Keratinocyte (primary cell): ENCODE data around the gene CTNNA2. TPM values are rescaled to one million over a fixed set of nuclear protein-coding genes. Genes with fewer than 3 reads are reported as not detected.

ENCODE experiments used
- DNase-seq: peaks from one replicate; pipeline ENCODE4 v3.0.0-alpha.2; 2011; ENCODE audit warnings: low read depth, missing footprints, low spot score
- FAIRE-seq: peaks from 2 replicates; lab custom pipeline; 2011; peaks lifted over from hg19 to GRCh38; lab: Jason Lieb, UNC
- H2AFZ ChIP-seq: 2 replicates; pipeline ENCODE4 v1.6.0; 2012; ENCODE audit warnings: low read length, control low read depth, inconsistent platforms; ENCODE audit not compliant: control insufficient read depth
- H3K27ac ChIP-seq: 2 replicates; pipeline ENCODE4 v1.5.1; 2011; ENCODE audit warnings: low read length; ENCODE audit not compliant: control insufficient read depth, insufficient read depth
- H3K27me3 ChIP-seq: 3 replicates; pipeline ENCODE4 v1.6.0; 2011; ENCODE audit warnings: low read length; ENCODE audit not compliant: control insufficient read depth, insufficient read depth; ENCODE audit errors: extremely low read depth
- H3K36me3 ChIP-seq, 2 experiments: 2 replicates in 1 of 2; 3 replicates in 1 of 2; pipeline ENCODE4 v1.5.1; 2011; ENCODE audit warnings: low read length in 2 of 2, mild to moderate bottlenecking in 1 of 2; ENCODE audit not compliant: control insufficient read depth in 2 of 2, insufficient read depth in 2 of 2; ENCODE audit errors: extremely low read depth in 1 of 2
- H3K4me1 ChIP-seq: 3 replicates; pipeline ENCODE4 v1.5.1; 2011; ENCODE audit warnings: low read length; ENCODE audit not compliant: control insufficient read depth, insufficient read depth; ENCODE audit errors: extremely low read depth
- H3K4me2 ChIP-seq: 3 replicates; pipeline ENCODE4 v1.6.0; 2011; ENCODE audit warnings: low read depth, low read length; ENCODE audit not compliant: control insufficient read depth, insufficient read depth; ENCODE audit errors: extremely low read depth
- H3K4me3 ChIP-seq, 3 experiments: fragments of 200-600 bp in 1 of 3; sonication (generic) in 1 of 3; 2 replicates in 2 of 3; 3 replicates in 1 of 3; pipeline ENCODE4 v1.5.1; 2011 to 2016; ENCODE audit warnings: low read length in 3 of 3, mild to moderate bottlenecking in 3 of 3, control low read depth in 2 of 3, inconsistent platforms in 1 of 3, low read depth in 1 of 3, mixed read lengths in 1 of 3, mixed run types in 1 of 3, moderate library complexity in 1 of 3; ENCODE audit not compliant: control insufficient read depth in 2 of 3, insufficient read depth in 2 of 3; ENCODE audit errors: extremely low read depth in 1 of 3
- H3K79me2 ChIP-seq: 2 replicates; pipeline ENCODE4 v1.6.0; 2012; ENCODE audit warnings: low read length; ENCODE audit not compliant: control insufficient read depth, insufficient read depth
- H3K9ac ChIP-seq: 3 replicates; pipeline ENCODE4 v1.6.0; 2011; ENCODE audit warnings: low read length; ENCODE audit not compliant: control insufficient read depth, insufficient read depth; ENCODE audit errors: extremely low read depth
- H3K9me1 ChIP-seq: 3 replicates; pipeline ENCODE4 v1.6.0; 2011; ENCODE audit warnings: low read length; ENCODE audit not compliant: control insufficient read depth, insufficient read depth; ENCODE audit errors: extremely low read depth
- H3K9me3 ChIP-seq: 2 replicates; pipeline ENCODE4 v1.5.1; 2012; ENCODE audit warnings: low read depth, low read length; ENCODE audit not compliant: control insufficient read depth
- H4K20me1 ChIP-seq: 3 replicates; pipeline ENCODE4 v1.6.0; 2011; ENCODE audit warnings: low read length; ENCODE audit not compliant: control insufficient read depth, insufficient read depth; ENCODE audit errors: extremely low read depth
- EZH2 ChIP-seq: IDR thresholded peaks from one replicate; pipeline ENCODE4 v1.6.1; 2012; ENCODE audit warnings: inconsistent platforms, mild to moderate bottlenecking, low read length, moderate library complexity
- dilution Hi-C: fragments of 300-500 bp; cut with MboI; formaldehyde crosslinking; loops from one replicate; pipeline ENCODE4 v1.7.0; 2020; ENCODE audit warnings: low sequenced_read_pairs; ENCODE audit not compliant: extremely low pct_ligation_motif_present
- polyA plus RNA-seq, 5 experiments: library from polyadenylated mRNA; depleted of rRNA in 3 of 5; stranded (reverse) in 3 of 5; stranded (forward) in 1 of 5; unstranded in 1 of 5; fragments of >200 nt; gene quantifications; 1 replicate in 1 of 5; 2 replicates in 3 of 5; 3 replicates in 1 of 5; pipeline versions ENCODE4 v1.2.1 to v1.2.3, GENCODE V29; 2011 to 2012; ENCODE audit warnings: missing spikeins in 2 of 5, low read depth in 1 of 5, low replicate concordance in 1 of 5
- TF ChIP-seq, protein P1 (sequence below), 3 experiments: IDR thresholded peaks in 1 of 3; conservative IDR thresholded peaks in 1 of 3; optimal IDR thresholded peaks in 1 of 3; 2 replicates in 2 of 3; 3 replicates in 1 of 3; pipeline versions ENCODE3 to v1.5.1; 2011; ENCODE audit warnings: low read length in 3 of 3, mild to moderate bottlenecking in 3 of 3, moderate library complexity in 2 of 3, control low read depth in 1 of 3, inconsistent platforms in 1 of 3; ENCODE audit not compliant: insufficient read depth in 2 of 3; ENCODE audit errors: extremely low read depth in 1 of 3

CTNNA2 gene
- polyA plus RNA-seq, 1 donor (not counting 4 experiments of a cell fraction or from before 2014, with no cell fraction given), result not detected

DNA sequence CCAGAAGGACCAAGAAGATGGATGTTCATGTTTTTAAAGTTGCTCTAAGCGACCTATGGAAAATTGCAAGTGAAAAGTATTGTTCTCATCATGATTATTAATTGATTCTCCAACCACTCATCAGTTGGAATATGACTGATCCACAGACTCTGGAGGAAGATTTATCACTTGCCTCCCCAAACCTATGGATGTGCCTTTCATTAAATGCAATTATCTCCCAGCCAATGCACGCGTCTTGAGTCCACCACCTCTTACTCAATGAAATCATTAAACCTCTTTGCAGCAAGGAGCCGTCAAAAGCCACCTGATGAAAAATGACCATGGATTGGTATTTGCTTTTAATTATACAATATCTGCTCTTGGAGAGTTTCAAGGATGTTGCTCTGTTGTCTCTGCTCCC lies 626.1 kb downstream of the CTNNA2 start:
- Histone ChIP-seq H3K79me2 (no peaks in the 10 kb centered on the region), H3K4me3 (no peak overlapping the region), H3K9ac (no peak overlapping the region), H3K9me3 (no peaks in the 10 kb centered on the region), H3K9me1 (no peaks in the 10 kb centered on the region), H3K4me1 (no peaks in the 10 kb centered on the region), H3K27ac (no peak overlapping the region), H4K20me1 (no peaks in the 10 kb centered on the region), H3K27me3 (no peaks in the 10 kb centered on the region), H3K36me3 (no peaks in the 10 kb centered on the region), H3K4me2 (no peak overlapping the region), H2AFZ (no peak overlapping the region)
- TF ChIP-seq EZH2, result no peak
- TF ChIP-seq, protein P1, sequence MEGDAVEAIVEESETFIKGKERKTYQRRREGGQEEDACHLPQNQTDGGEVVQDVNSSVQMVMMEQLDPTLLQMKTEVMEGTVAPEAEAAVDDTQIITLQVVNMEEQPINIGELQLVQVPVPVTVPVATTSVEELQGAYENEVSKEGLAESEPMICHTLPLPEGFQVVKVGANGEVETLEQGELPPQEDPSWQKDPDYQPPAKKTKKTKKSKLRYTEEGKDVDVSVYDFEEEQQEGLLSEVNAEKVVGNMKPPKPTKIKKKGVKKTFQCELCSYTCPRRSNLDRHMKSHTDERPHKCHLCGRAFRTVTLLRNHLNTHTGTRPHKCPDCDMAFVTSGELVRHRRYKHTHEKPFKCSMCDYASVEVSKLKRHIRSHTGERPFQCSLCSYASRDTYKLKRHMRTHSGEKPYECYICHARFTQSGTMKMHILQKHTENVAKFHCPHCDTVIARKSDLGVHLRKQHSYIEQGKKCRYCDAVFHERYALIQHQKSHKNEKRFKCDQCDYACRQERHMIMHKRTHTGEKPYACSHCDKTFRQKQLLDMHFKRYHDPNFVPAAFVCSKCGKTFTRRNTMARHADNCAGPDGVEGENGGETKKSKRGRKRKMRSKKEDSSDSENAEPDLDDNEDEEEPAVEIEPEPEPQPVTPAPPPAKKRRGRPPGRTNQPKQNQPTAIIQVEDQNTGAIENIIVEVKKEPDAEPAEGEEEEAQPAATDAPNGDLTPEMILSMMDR (optimal IDR thresholded peaks at IDR 0.05 in 1 of 3, IDR thresholded peaks at IDR 0.05 in 1 of 3, conservative IDR thresholded peaks at IDR 0.05 in 1 of 3; ENCODE audit: extremely low read depth in 1 of 3, insufficient read depth in 2 of 3, low read length in 3 of 3), result no peak
- dilution Hi-C loops, result no loop called here
- DNase-seq (no peak), FAIRE-seq (no peak)

DNA sequence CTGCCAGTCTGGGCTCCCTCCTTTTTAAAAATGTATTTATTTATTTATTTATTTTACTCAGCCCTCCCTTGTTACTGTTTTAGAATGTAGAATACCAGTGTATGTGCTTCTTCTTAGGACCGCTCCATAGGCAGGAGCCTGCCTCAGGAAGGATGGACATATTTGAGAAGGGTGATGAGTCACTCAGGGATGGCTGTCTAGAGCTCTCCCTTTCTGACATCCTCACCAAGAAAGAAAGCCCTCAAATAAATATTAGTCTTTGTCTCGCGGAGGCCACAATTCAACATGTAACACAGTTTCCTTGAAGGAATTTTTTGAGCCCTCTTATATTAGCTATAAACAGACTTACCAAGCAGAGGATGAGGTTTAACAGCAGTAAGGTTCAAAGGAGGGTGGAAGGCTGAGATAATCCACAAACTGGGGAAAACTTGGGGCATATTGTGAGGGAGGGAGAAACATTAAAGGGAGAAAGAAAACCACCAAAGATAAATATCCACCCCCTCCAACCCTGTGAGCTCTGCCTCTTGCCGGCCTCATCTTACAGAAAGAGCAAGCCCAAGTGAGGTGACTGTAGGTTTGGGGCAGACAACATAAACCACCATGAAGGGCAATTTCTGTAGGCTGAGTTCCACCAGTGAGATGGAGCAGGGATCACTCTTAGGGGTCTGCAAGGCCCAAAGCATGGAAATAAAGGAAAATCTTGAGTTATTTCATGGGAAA lies 628.3 kb downstream of the CTNNA2 start:
- no peak overlapping the region for H3K4me3 ChIP-seq
- H3K27me3 ChIP-seq, result no peaks in the 10 kb centered on the region
- dilution Hi-C loops, result no loop called here
- DNase-seq (no peak), FAIRE-seq (no peak)
- H3K79me2 ChIP-seq, result no peaks in the 10 kb centered on the region
- no peak overlapping the region for H3K4me2 ChIP-seq
- no peak overlapping the region for H2AFZ ChIP-seq
- H3K9me3 ChIP-seq, result no peaks in the 10 kb centered on the region
- no peaks in the 10 kb centered on the region for H3K36me3 ChIP-seq
- H4K20me1 ChIP-seq, result no peaks in the 10 kb centered on the region
- H3K9me1 ChIP-seq, result no peaks in the 10 kb centered on the region
- no peak overlapping the region for H3K9ac ChIP-seq
- no peak for TF ChIP-seq EZH2
- TF ChIP-seq, protein P1 (optimal IDR thresholded peaks at IDR 0.05 in 1 of 3, IDR thresholded peaks at IDR 0.05 in 1 of 3, conservative IDR thresholded peaks at IDR 0.05 in 1 of 3; ENCODE audit: extremely low read depth in 1 of 3, insufficient read depth in 2 of 3, low read length in 3 of 3), result no peak
- H3K27ac ChIP-seq, result no peak overlapping the region
- H3K4me1 ChIP-seq, result no peaks in the 10 kb centered on the region
